MM.1S (cell line): ENCODE measurements around the gene AHSA1.

ENCODE experiments used
- DNase-seq: peaks from one replicate; pipeline ENCODE4 v3.0.0-alpha.2; 2015
- H2AFZ ChIP-seq: fragments of 300-600 bp; sonication (generic); 2 replicates; pipeline ENCODE4 v1.6.0; 2016; ENCODE audit warnings: antibody characterized with exemption, low read length
- H3F3A ChIP-seq: fragments of 300-600 bp; sonication (generic); 2 replicates; pipeline ENCODE4 v1.6.1; 2016; ENCODE audit warnings: mild to moderate bottlenecking, antibody characterized with exemption, low read length, moderate library complexity, mixed read lengths; ENCODE audit not compliant: insufficient read depth
- H3K27ac ChIP-seq: fragments of 300-600 bp; sonication (generic); 2 replicates; pipeline ENCODE4 v1.5.1; 2016; ENCODE audit warnings: mild to moderate bottlenecking, low read length
- H3K27me3 ChIP-seq: fragments of 300-600 bp; sonication (generic); replicated peaks from 2 replicates; pipeline ENCODE4 v1.6.0; 2016; ENCODE audit warnings: low read length; ENCODE audit not compliant: insufficient read depth
- H3K36me3 ChIP-seq: fragments of 300-600 bp; sonication (generic); replicated peaks from 2 replicates; pipeline ENCODE4 v1.6.1; 2016; ENCODE audit warnings: mild to moderate bottlenecking, low read length, mixed read lengths; ENCODE audit not compliant: insufficient read depth
- H3K4me1 ChIP-seq: fragments of 300-600 bp; sonication (generic); 2 replicates; pipeline ENCODE4 v1.6.1; 2016; ENCODE audit warnings: low read length, mixed read lengths
- H3K4me2 ChIP-seq: fragments of 300-600 bp; sonication (generic); 2 replicates; pipeline ENCODE4 v1.6.0; 2016; ENCODE audit warnings: low read depth, low read length
- H3K4me3 ChIP-seq: fragments of 300-600 bp; sonication (generic); 2 replicates; pipeline ENCODE4 v1.5.1; 2016; ENCODE audit warnings: low read length, mixed read lengths
- H3K79me2 ChIP-seq: fragments of 300-600 bp; sonication (generic); 2 replicates; pipeline ENCODE4 v1.6.1; 2016; ENCODE audit warnings: mixed run types, low read length, mixed read lengths
- H3K9ac ChIP-seq: fragments of 300-600 bp; sonication (generic); 2 replicates; pipeline ENCODE4 v1.6.1; 2016; ENCODE audit warnings: low read length, mixed read lengths
- H3K9me2 ChIP-seq: fragments of 300-600 bp; sonication (generic); replicated peaks from 2 replicates; pipeline ENCODE4 v1.6.1; 2016; ENCODE audit warnings: mild to moderate bottlenecking, low read length, mixed read lengths; ENCODE audit not compliant: insufficient read depth
- H3K9me3 ChIP-seq: fragments of 300-600 bp; sonication (generic); replicated peaks from 2 replicates; pipeline ENCODE4 v1.6.1; 2016; ENCODE audit warnings: mild to moderate bottlenecking, low read length, mixed read lengths; ENCODE audit not compliant: insufficient read depth
- H4K20me1 ChIP-seq: fragments of 300-600 bp; sonication (generic); 2 replicates; pipeline ENCODE4 v1.6.1; 2016; ENCODE audit warnings: mild to moderate bottlenecking, low read length, moderate library complexity, mixed read lengths; ENCODE audit not compliant: insufficient read depth
- EZH2 ChIP-seq: fragments of 300-600 bp; sonication (generic); optimal IDR thresholded peaks from 2 replicates; pipeline ENCODE3; 2017; ENCODE audit warnings: low read depth, mild to moderate bottlenecking, antibody characterized with exemption, low read length, mixed read lengths
- EZH2phosphoT487 ChIP-seq: fragments of 300-600 bp; sonication (generic); IDR thresholded peaks from 2 replicates; pipeline ENCODE4 v1.6.1; 2018; ENCODE audit warnings: antibody characterized with exemption, low read length
- TF ChIP-seq, protein P1 (sequence below): fragments of 300-600 bp; sonication (generic); IDR thresholded peaks from 2 replicates; pipeline ENCODE4 v1.5.1; 2016; ENCODE audit warnings: antibody characterized with exemption, low read length, mixed read lengths

Gene AHSA1

DNA sequence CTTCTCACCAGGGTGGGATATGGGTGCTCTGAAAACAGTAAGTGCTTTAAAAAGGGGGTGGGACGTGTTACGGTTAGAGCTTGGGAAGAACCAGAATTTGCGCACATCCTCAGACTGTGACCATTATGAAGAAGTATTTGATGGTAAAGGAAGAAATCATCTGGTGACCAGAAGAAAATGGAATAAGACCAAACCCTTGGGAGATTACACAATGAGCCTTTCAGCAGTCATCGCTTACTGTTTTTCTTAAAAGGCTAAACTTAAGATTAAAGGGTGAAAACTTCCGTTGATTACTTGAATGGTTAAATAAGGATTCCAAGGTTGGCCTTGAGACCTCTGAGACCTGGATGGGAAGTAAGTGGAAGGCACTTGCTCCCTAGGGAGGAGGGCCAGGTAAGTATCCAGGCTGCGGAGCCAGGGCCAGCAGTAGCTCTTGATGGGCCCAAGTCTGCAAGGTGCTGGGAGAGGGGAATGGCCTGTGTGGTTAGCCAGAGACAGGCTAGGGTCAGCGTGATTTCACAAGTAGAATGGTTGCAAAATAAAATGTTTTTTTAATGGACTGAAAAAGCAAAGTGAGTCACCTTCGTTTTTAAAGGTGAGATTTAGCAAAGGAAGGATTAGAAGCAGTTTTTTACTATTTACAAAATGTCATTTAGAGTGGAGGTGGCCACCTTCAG lies 53.7 kb downstream of the AHSA1 start:
- H3K4me3 ChIP-seq: no peak overlapping the region
- no peaks in the 10 kb centered on the region for H3K79me2 ChIP-seq
- no peak overlapping the region for H2AFZ ChIP-seq
- H3K36me3 ChIP-seq: no peaks in the 10 kb centered on the region
- no peak overlapping the region for H3K27ac ChIP-seq
- no peaks in the 10 kb centered on the region for H3K27me3 ChIP-seq
- H3K9me3 ChIP-seq: no peaks in the 10 kb centered on the region
- H3K4me2 ChIP-seq: no peak overlapping the region
- no peak for DNase-seq
- TF ChIP-seq, protein P1, sequence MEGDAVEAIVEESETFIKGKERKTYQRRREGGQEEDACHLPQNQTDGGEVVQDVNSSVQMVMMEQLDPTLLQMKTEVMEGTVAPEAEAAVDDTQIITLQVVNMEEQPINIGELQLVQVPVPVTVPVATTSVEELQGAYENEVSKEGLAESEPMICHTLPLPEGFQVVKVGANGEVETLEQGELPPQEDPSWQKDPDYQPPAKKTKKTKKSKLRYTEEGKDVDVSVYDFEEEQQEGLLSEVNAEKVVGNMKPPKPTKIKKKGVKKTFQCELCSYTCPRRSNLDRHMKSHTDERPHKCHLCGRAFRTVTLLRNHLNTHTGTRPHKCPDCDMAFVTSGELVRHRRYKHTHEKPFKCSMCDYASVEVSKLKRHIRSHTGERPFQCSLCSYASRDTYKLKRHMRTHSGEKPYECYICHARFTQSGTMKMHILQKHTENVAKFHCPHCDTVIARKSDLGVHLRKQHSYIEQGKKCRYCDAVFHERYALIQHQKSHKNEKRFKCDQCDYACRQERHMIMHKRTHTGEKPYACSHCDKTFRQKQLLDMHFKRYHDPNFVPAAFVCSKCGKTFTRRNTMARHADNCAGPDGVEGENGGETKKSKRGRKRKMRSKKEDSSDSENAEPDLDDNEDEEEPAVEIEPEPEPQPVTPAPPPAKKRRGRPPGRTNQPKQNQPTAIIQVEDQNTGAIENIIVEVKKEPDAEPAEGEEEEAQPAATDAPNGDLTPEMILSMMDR: no peak
- no peaks in the 10 kb centered on the region for H3K9me2 ChIP-seq
- no peaks in the 10 kb centered on the region for H4K20me1 ChIP-seq
- H3K4me1 ChIP-seq: no peaks in the 10 kb centered on the region
- H3K9ac ChIP-seq: no peak overlapping the region
- H3F3A ChIP-seq: no peaks in the 10 kb centered on the region

DNA sequence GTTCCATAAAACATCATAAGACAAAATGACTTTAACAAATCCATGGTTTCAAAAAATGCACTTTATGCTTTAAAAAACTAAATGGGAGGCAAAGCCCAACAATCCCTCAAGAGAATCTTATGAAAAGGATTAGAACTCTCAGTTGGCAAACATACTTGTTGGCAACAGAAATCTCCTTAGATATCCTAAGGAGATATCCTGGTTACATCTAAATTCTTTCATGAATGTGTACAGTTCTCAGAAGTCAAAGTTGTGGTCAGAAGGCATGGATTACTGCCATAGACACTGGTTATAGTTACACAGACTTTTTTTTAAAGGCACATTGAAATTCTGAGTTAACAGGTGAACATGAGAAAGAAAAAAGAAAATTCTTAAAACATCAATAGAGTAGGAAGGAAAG lies 58.2 kb downstream of the AHSA1 start:
- no peak for TF ChIP-seq EZH2phosphoT487
- TF ChIP-seq EZH2: no peak
- TF ChIP-seq, protein P1: no peak
- no peaks in the 10 kb centered on the region for H3K79me2 ChIP-seq
- no peaks in the 10 kb centered on the region for H3K9me3 ChIP-seq
- H4K20me1 ChIP-seq: no peaks in the 10 kb centered on the region
- DNase-seq: no peak
- no peaks in the 10 kb centered on the region for H3K9me2 ChIP-seq
- no peaks in the 10 kb centered on the region for H3K4me1 ChIP-seq
- H3K36me3 ChIP-seq: no peaks in the 10 kb centered on the region
- H2AFZ ChIP-seq: no peak overlapping the region
- H3K4me2 ChIP-seq: no peak overlapping the region
- H3F3A ChIP-seq: no peaks in the 10 kb centered on the region
- H3K9ac ChIP-seq: no peak overlapping the region
- no peaks in the 10 kb centered on the region for H3K27me3 ChIP-seq
- H3K4me3 ChIP-seq: no peak overlapping the region
- H3K27ac ChIP-seq: no peak overlapping the region
